Transverse colon (tissue), 4 donors: ENCODE data around the gene USP5. TPM values are rescaled to one million over a fixed set of nuclear protein-coding genes. Genes with fewer than 3 reads are reported as not detected.

Experiments
- DNase-seq: peaks from one replicate; pipeline ENCODE4 v3.0.0-alpha.2; 2019
- H3K27ac ChIP-seq, 4 donors: fragments of 200-600 bp; sonication (generic); 2 replicates each; pipeline ENCODE4 v1.5.1; 2016 to 2018; ENCODE audit warnings: inconsistent platforms in 4 of 4
- H3K27me3 ChIP-seq: fragments of 200-600 bp; sonication (generic); 2 replicates; pipeline ENCODE4 v1.5.1; 2017; ENCODE audit warnings: inconsistent platforms
- H3K36me3 ChIP-seq, 4 donors: fragments of 200-600 bp; sonication (generic); 2 replicates each; pipeline ENCODE4 v1.5.1; 2017 to 2019; ENCODE audit warnings: inconsistent platforms in 4 of 4
- H3K4me1 ChIP-seq, 4 donors: fragments of 200-600 bp; sonication (generic); 2 replicates each; pipeline ENCODE4 v1.5.1; 2017 to 2020; ENCODE audit warnings: inconsistent platforms in 4 of 4
- H3K4me3 ChIP-seq, 4 donors: fragments of 200-600 bp; sonication (generic); 1 replicate in 1 of 4; 2 replicates in 3 of 4; pipeline versions ENCODE4 v1.5.1 to v1.6.1; 2017 to 2019; ENCODE audit warnings: inconsistent platforms in 4 of 4
- H3K9me3 ChIP-seq, 2 donors: fragments of 200-600 bp; sonication (generic); 2 replicates each; pipeline ENCODE4 v1.5.1; 2017 to 2019; ENCODE audit warnings: inconsistent platforms in 2 of 2
- EP300 ChIP-seq: sonication (generic); formaldehyde crosslinking; IDR thresholded peaks from one replicate; pipeline ENCODE4 v1.6.1; 2017; ENCODE audit warnings: antibody characterized with exemption, low read depth
- POLR2A ChIP-seq: fragments of 450-650 bp; IDR thresholded peaks from one replicate; pipeline ENCODE4 v1.6.1; 2016; ENCODE audit warnings: antibody characterized with exemption, mild to moderate bottlenecking, moderate library complexity
- POLR2AphosphoS5 ChIP-seq, 3 donors: sonication (generic); formaldehyde crosslinking; IDR thresholded peaks; one replicate each; pipeline ENCODE4 v1.6.1; 2016; ENCODE audit warnings: antibody characterized with exemption in 3 of 3
- WGBS, 2 donors: methylation state at CpG; one replicate each; pipeline ENCODE4 v1.1.5; 2018; ENCODE audit warnings: low coverage in 1 of 2; 5-methylcytosine and 5-hydroxymethylcytosine counted together
- in situ Hi-C, 4 donors: fragments of 200-750 bp; cut with MboI; loops; one replicate each; pipeline versions ENCODE4 v1.15.0 to v1.15.1; 2017; ENCODE audit warnings: low sequenced_read_pairs in 3 of 4, low pct_ligation_motif_present in 1 of 4, low pct_unique_long_range_greater_than_20kb in 1 of 4
- intact Hi-C: fragments of 100-400 bp; cut with DNase I; formaldehyde crosslinking; loops from one replicate; pipeline ENCODE4 v1.15.1; 2023; ENCODE audit warnings: low total_unique reads
- total RNA-seq, 4 donors: library from RNA; depleted of rRNA; stranded (reverse); fragments of >200 nt; gene quantifications; one replicate each; pipeline ENCODE4 v1.1.0, GENCODE V29; 2016
- TF ChIP-seq, protein P1 (sequence below), 5 experiments: fragments of 200-600 bp in 3 of 5; fragments of 450-650 bp in 2 of 5; sonication (generic) in 3 of 5; IDR thresholded peaks; 1 replicate in 2 of 5; 2 replicates in 3 of 5; pipeline ENCODE4 v1.5.1; 2016 to 2017; ENCODE audit warnings: antibody characterized with exemption in 5 of 5, inconsistent platforms in 3 of 5, mild to moderate bottlenecking in 2 of 5, moderate library complexity in 1 of 5

USP5 gene
- total RNA-seq, 4 donors from 2014 or later: 30.5 to 171 (median 35.4) TPM

GRCh38 chr12:6899837-6900519, 48.0 kb downstream of the USP5 start:
- no peak for TF ChIP-seq EP300
- TF ChIP-seq, protein P1, sequence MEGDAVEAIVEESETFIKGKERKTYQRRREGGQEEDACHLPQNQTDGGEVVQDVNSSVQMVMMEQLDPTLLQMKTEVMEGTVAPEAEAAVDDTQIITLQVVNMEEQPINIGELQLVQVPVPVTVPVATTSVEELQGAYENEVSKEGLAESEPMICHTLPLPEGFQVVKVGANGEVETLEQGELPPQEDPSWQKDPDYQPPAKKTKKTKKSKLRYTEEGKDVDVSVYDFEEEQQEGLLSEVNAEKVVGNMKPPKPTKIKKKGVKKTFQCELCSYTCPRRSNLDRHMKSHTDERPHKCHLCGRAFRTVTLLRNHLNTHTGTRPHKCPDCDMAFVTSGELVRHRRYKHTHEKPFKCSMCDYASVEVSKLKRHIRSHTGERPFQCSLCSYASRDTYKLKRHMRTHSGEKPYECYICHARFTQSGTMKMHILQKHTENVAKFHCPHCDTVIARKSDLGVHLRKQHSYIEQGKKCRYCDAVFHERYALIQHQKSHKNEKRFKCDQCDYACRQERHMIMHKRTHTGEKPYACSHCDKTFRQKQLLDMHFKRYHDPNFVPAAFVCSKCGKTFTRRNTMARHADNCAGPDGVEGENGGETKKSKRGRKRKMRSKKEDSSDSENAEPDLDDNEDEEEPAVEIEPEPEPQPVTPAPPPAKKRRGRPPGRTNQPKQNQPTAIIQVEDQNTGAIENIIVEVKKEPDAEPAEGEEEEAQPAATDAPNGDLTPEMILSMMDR (IDR thresholded peaks at IDR 0.05): no peak
- TF ChIP-seq POLR2AphosphoS5 (IDR thresholded peaks at IDR 0.05): peak in 2 of 3 donors; percentile 29 to 76
- peak; percentile 43 for TF ChIP-seq POLR2A
- in situ Hi-C loops (loop anchor here in 1 of 4 donors (25.0 kb wide), 1 partner anchor 212 kb away; the partner anchor contains the start of gene C1RL), intact Hi-C loops (loop anchor here (2.0 kb wide), 1 partner anchor 149 kb away; no protein-coding TSS in a partner anchor)
- H3K27me3 ChIP-seq: no peaks in the 10 kb centered on the region
- 25 to 35% methylated on average over 2 to 10 of the region's 10 CpGs for WGBS, 2 donors
- no peak overlapping the region for H3K4me3 ChIP-seq
- no peaks in the 10 kb centered on the region for H3K9me3 ChIP-seq
- H3K36me3 ChIP-seq: no peaks in the 10 kb centered on the region
- peak overlapping the region; percentile 30 to 70 (median 63) for H3K27ac ChIP-seq
- H3K4me1 ChIP-seq: peaks cover under 1 to 21% (median 18%) of the 10 kb centered on the region in 4 donors
- peak; percentile 85 for DNase-seq

- Histone ChIP-seq H3K9me3 (no peaks in the 10 kb centered on the region), H3K4me1 (peaks cover 4 to 27% (median 23%) of the 10 kb centered on the region in 4 donors), H3K27ac (no peak overlapping the region), H3K36me3 (no peaks in the 10 kb centered on the region), H3K27me3 (no peaks in the 10 kb centered on the region), H3K4me3 (no peak overlapping the region)
- 55 to 56% methylated on average over 3 to 4 of the region's 4 CpGs for WGBS, 2 donors
- DNase-seq: no peak
- no peak for TF ChIP-seq POLR2A
- TF ChIP-seq, protein P1 (IDR thresholded peaks at IDR 0.05): no peak
- no peak for TF ChIP-seq EP300
- no peak for TF ChIP-seq POLR2AphosphoS5 (IDR thresholded peaks at IDR 0.05)
- in situ Hi-C loops: loop anchor here in 1 of 4 donors (25.0 kb wide), 1 partner anchor 210 kb away; the partner anchor contains the start of gene C1RL
- intact Hi-C loops: no loop called here
These were observed 50.5 kb downstream of the USP5 start for GRCh38 chr12:6902448-6902847.

DNA sequence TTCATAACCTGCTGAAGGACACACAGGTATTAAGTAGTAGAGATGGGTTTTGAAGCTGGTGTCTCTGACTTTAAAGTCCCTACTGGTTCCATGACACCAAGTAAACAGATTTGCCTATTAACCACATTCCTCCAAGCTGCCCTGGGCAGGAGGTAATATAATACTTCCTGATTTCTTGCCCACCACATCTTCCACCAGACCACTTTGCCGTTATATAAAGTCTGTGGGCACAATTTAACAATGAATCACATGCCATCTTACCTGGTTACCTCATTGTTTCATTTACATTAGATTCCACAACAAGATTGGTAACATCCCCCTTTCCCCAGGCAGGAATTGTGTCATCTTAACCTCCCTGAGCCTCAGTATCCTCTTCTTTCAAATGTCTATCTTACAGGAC, 51.8 kb downstream of the USP5 start:
- H3K9me3 ChIP-seq: no peaks in the 10 kb centered on the region
- no peaks in the 10 kb centered on the region for H3K36me3 ChIP-seq
- no peak for DNase-seq
- no peak overlapping the region for H3K4me3 ChIP-seq
- TF ChIP-seq POLR2A: no peak
- no peak for TF ChIP-seq POLR2AphosphoS5 (IDR thresholded peaks at IDR 0.05)
- TF ChIP-seq EP300: no peak
- TF ChIP-seq, protein P1 (IDR thresholded peaks at IDR 0.05): no peak
- no peaks in the 10 kb centered on the region for H3K27me3 ChIP-seq
- WGBS, 2 donors: 50 to 73% methylated on average over 1 of the region's 1 CpG
- intact Hi-C loops (no loop called here), in situ Hi-C loops (loop anchor here in 1 of 4 donors (25.0 kb wide), 1 partner anchor 209 kb away; the partner anchor contains the start of gene C1RL)
- peaks cover 4 to 27% (median 23%) of the 10 kb centered on the region in 4 donors for H3K4me1 ChIP-seq
- H3K27ac ChIP-seq: no peak overlapping the region
